Neutrophil (primary cell): ENCODE data around the gene TEX35.

Experiments used
- H3K27ac ChIP-seq: fragments of 200-600 bp; sonication (generic); 2 replicates; pipeline ENCODE4 v1.5.1; 2016; ENCODE audit warnings: mild to moderate bottlenecking, moderate library complexity
- H3K27me3 ChIP-seq: fragments of 200-600 bp; sonication (generic); 2 replicates; pipeline ENCODE4 v1.6.0; 2016; ENCODE audit warnings: mild to moderate bottlenecking
- H3K36me3 ChIP-seq: fragments of 200-600 bp; sonication (generic); 2 replicates; pipeline ENCODE4 v1.5.1; 2017
- H3K4me1 ChIP-seq, 2 experiments: fragments of 200-600 bp in 1 of 2; sonication (generic) in 1 of 2; 1 replicate in 1 of 2; 2 replicates in 1 of 2; pipeline versions ENCODE4 v1.5.1 to v1.6.1; 2013 to 2016; ENCODE audit warnings: low read depth in 1 of 2, low read length in 1 of 2, mild to moderate bottlenecking in 1 of 2, moderate library complexity in 1 of 2; ENCODE audit not compliant: control insufficient read depth in 1 of 2, insufficient read depth in 1 of 2
- H3K4me3 ChIP-seq, 2 experiments: fragments of 200-600 bp in 1 of 2; sonication (generic) in 1 of 2; 1 replicate in 1 of 2; 2 replicates in 1 of 2; pipeline ENCODE4 v1.5.1; 2013 to 2016; ENCODE audit warnings: low read depth in 1 of 2, low read length in 1 of 2, mild to moderate bottlenecking in 1 of 2, moderate library complexity in 1 of 2
- H3K9me3 ChIP-seq: fragments of 200-600 bp; sonication (generic); 2 replicates; pipeline ENCODE4 v1.5.1; 2016
- CTCF ChIP-seq: fragments of 200-600 bp; sonication (generic); IDR thresholded peaks from 2 replicates; pipeline ENCODE4 v1.5.1; 2016; ENCODE audit warnings: antibody characterized with exemption

The TEX35 gene

GRCh38 chr1:178533121-178533946 is 20.4 kb downstream of the TEX35 start:
- TF ChIP-seq CTCF, result no peak
- Histone ChIP-seq H3K36me3 (no peaks in the 10 kb centered on the region), H3K4me1 (peaks cover 0 to 7% of the 10 kb centered on the region in 2 experiments), H3K27me3 (no peaks in the 10 kb centered on the region), H3K27ac (no peak overlapping the region), H3K9me3 (no peaks in the 10 kb centered on the region), H3K4me3 (no peak overlapping the region)

GRCh38 chr1:178534137-178534868 is 21.4 kb downstream of the TEX35 start:
- H3K36me3 ChIP-seq, result no peaks in the 10 kb centered on the region
- no peaks in the 10 kb centered on the region for H3K27me3 ChIP-seq
- TF ChIP-seq CTCF, result no peak
- H3K4me3 ChIP-seq, result no peak overlapping the region
- no peak overlapping the region for H3K27ac ChIP-seq
- H3K9me3 ChIP-seq, result no peaks in the 10 kb centered on the region
- peaks cover 0 to 7% of the 10 kb centered on the region in 2 experiments for H3K4me1 ChIP-seq

- Histone ChIP-seq H3K36me3 (no peaks in the 10 kb centered on the region), H3K4me1 (peaks cover 0 to 7% of the 10 kb centered on the region in 2 experiments), H3K9me3 (no peaks in the 10 kb centered on the region), H3K4me3 (no peak overlapping the region), H3K27ac (no peak overlapping the region), H3K27me3 (no peaks in the 10 kb centered on the region)
- no peak for TF ChIP-seq CTCF
Observed at GRCh38 chr1:178536329-178536728, 23.4 kb downstream of the TEX35 start.

GRCh38 chr1:178536844-178537371 is 24.0 kb downstream of the TEX35 start:
- no peaks in the 10 kb centered on the region for H3K27me3 ChIP-seq
- no peaks in the 10 kb centered on the region for H3K9me3 ChIP-seq
- TF ChIP-seq CTCF, result no peak
- H3K4me1 ChIP-seq, result peaks cover 4 to 11% of the 10 kb centered on the region in 2 experiments
- no peak overlapping the region for H3K4me3 ChIP-seq
- no peaks in the 10 kb centered on the region for H3K36me3 ChIP-seq
- H3K27ac ChIP-seq, result no peak overlapping the region

GRCh38 chr1:178537382-178538090 is 24.6 kb downstream of the TEX35 start:
- Histone ChIP-seq H3K27me3 (no peaks in the 10 kb centered on the region), H3K36me3 (no peaks in the 10 kb centered on the region), H3K9me3 (no peaks in the 10 kb centered on the region), H3K27ac (no peak overlapping the region), H3K4me1 (peaks cover 9% of the 10 kb centered on the region in 2 experiments), H3K4me3 (no peak overlapping the region)
- no peak for TF ChIP-seq CTCF
